GM10847 (cell line): ENCODE results near the gene EFHD1.

Experiments
- POLR2A ChIP-seq: IDR thresholded peaks from 2 replicates; pipeline ENCODE4 v1.6.1; 2011; ENCODE audit not compliant: insufficient read length; ENCODE audit errors: extremely low read depth

EFHD1 gene

GRCh38 chr2:232609607-232610006, 23.8 kb upstream of the EFHD1 start:
- no peak for TF ChIP-seq POLR2A

DNA sequence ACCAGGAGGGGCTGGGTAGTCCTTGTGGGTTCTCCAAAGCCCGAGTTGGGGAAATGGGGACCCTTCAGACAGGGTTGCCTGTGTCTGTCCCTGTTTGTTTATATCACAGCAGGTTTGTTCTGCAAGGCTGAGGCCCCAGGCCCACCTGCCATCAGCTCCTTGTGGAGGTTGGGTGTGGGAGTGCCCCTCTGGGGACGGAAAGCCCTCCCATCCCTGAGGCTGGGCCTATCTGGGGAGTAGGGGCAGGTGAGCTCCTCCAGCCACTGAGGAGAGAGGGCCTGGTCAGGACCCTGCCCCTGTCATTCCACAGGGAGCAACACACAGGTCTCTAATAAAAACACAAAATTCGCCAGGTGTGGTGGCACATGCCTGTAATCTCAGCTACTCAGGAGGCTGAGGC, 23.3 kb upstream of the EFHD1 start:
- TF ChIP-seq POLR2A = no peak

- TF ChIP-seq POLR2A = no peak
Observed at GRCh38 chr2:232611061-232611460, 22.3 kb upstream of the EFHD1 start.

GRCh38 chr2:232611559-232612218, 21.7 kb upstream of the EFHD1 start:
- TF ChIP-seq POLR2A = no peak

GRCh38 chr2:232613538-232614134, 19.8 kb upstream of the EFHD1 start:
- TF ChIP-seq POLR2A = no peak

GRCh38 chr2:232615339-232615738, 18.1 kb upstream of the EFHD1 start:
- TF ChIP-seq POLR2A = no peak

DNA sequence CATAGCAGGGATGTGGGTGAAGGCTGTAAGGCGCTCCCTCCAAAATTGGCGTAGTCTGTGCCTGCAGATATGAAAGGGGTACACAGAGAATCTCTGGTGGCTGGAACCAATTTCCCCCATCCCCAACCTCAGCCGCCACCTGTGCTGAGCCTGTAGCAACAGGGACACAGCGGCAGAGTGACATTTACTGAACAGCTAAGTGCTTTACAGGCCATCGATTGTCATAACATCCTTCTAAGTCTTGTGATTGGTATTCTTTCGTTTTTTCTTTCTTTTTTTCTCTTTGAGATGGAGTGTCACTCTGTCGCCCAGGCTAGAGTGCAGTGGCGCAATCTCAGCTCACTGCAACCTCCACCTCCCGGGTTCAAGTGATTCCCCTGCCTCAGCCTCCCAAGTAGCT, 12.2 kb upstream of the EFHD1 start:
- no peak for TF ChIP-seq POLR2A

GRCh38 chr2:232622563-232622962, 10.8 kb upstream of the EFHD1 start:
- no peak for TF ChIP-seq POLR2A

GRCh38 chr2:232623768-232624765, 9.3 kb upstream of the EFHD1 start:
- no peak for TF ChIP-seq POLR2A

DNA sequence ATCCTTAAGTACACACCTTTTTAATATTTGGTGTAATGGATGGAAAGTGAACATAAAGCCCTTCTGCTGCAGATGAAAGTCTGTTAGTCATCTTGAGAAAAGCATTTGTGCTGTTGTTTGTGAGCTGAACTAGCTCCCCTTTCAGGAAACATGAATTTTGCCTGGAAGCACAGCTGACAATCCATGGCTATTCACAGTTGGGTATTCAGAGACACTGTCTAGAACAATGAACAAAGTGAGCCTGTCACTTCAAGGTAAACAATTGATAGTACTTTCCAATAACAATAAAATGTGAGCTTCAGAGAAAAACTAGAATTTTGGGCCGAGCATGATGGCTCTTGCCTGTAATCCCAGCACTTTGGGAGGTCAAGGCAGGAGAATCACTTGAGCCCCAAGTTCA, 6.8 kb upstream of the EFHD1 start:
- no peak for TF ChIP-seq POLR2A

- no peak for TF ChIP-seq POLR2A
Observed at GRCh38 chr2:232628466-232629128, 4.8 kb upstream of the EFHD1 start.

GRCh38 chr2:232629129-232629475, 4.3 kb upstream of the EFHD1 start:
- no peak for TF ChIP-seq POLR2A

DNA sequence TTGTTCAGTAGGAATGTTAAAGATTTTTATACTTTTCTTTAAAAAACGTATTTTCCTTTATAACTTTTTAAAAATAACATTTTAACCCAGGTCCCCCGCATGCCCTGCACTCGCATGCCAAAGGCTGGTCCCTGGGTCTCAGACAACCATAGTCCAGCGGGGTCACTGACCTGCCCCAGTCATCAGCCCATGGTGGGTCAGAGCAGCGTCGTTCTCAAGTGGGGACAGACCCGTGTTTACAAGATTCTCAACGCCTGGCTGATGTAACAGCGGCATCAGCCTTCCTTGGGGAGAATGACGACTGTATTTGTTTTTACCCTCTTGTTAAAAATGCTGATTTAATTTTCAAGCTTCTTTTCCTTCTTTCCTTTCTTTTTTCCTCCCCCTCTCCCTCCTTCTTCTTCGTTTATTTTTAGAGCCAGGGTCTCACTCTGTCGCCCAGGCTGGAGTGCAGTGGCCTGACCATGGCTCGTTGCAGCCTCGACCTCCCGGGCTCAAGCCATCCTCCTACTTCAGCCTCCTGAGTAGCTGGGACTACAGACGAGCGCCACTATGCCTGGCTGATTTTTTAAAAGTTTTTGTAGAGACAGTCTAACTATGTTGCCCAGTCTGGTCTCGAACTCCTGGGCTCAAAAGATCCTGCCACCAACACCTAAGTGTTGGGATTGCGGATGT, 1.0 kb upstream of the EFHD1 start:
- TF ChIP-seq POLR2A = no peak

DNA sequence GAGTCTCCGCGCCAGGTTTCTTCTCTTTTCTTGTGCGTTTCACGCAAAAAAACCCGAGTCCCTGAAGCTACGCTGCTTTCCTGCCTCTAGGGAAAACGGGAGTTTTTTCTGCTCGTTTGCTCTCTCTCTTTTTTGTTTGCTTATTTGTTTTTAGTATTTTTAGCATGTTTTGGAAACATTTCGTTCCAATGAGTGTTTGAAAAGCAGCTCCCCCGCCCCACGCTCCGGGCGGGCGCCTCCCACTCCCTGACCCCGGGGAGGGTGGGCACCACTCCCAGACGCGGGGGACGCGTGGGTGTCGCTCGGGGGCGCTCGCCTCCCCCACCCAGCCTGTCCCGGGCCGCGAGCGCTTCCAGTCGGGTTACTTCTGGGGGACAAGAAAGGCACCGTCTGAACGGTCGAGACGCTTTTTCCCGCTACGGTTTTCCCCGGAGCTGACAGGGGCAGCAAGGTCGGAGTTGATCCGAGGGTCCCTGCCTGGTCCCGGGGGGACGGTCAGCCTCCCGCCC, 446 bp upstream of the EFHD1 start:
- TF ChIP-seq POLR2A = no peak

DNA sequence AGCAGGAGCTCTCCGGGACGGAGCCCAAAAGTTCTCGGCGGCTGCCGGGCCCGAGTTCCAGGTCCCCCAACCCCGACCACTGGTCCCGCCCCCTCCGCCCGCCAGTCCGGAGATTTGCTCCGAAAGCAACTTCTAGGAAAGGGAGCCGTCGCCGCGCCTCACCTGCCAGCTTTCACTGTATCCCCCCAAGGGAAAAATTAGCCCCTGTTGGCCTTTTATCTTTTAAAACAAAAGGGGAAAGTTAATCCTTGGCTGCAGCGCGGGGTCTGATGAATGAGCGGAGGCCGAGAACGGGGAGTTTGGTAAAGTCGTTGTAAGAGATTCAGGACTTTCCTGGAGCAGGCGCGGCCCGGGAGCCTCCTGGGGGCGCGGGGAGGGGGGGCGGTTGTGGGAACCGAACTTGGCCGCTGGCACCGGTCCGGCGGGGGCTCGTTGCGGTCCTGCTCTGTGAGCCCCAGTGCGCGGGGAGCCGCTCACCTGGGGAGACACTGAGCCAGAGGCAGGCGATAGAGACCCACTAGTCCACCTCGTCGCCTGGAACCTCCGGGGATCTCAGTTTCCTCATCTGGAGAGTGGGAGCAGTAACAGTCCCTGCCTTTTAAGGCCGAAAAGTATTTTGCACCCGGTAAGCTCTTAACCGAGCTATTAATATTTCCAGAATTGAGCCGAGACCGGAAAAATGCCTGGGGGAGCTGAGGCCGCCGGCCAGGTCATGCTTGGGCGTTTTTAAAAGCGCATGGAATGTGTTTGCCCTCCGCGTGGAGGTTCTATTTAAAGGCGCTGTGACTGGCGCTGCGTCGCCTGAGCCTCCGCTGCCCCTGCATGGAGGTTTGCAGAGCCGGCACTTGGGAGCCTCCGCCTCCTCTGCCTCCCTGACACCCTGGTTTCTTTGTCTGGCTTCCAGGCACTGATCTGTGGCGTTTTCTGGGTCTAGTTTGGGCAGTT, 1.1 kb downstream of the EFHD1 start:
- TF ChIP-seq POLR2A = no peak
